Amygdala (tissue), 56 donors: ENCODE data around the gene APOBEC3B.
"Not testable (repeated sequence)": the region's sequence is repeated elsewhere in the genome, so short reads cannot be mapped to it uniquely, and the experiment has no call there.

ENCODE experiments used
- DNase-seq, 56 donors: peaks; one replicate each; lab custom pipeline; 2025; lab: John Stamatoyannopoulos, UW

The APOBEC3B gene

GRCh38 chr22:38987171-38987895, 5.2 kb downstream of the APOBEC3B start:
- no peak for DNase-seq

GRCh38 chr22:38989466-38989865, 7.3 kb downstream of the APOBEC3B start:
- DNase-seq = no peak

GRCh38 chr22:38992871-38993371, 10.8 kb downstream of the APOBEC3B start:
- DNase-seq = not testable (repeated sequence)

DNA sequence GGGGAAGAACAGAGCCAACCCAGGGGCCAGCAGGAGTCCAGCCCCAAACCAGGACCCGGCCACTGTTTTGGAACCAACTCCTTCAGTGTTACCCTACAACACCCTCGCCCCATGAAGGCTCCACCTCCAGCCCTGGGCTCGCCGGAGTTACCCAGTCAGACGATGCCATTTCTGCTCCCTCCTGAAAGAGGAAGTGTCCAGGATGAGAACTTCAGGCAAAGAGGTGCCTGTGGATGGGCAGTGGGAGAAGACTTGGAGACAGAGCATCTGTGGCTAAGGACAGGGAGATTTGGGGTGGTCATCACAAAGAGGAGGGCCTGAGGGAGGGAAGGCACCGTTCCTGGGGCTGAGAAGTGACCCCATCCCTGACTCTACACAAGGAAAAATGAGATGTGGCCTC, 14.0 kb downstream of the APOBEC3B start:
- no peak for DNase-seq

GRCh38 chr22:38997518-38997917, 15.4 kb downstream of the APOBEC3B start:
- DNase-seq = no peak

- DNase-seq = peak in 37 of 56 donors; percentile 2 to 74 (median 21)
Observed at GRCh38 chr22:39003165-39003638, 21.1 kb downstream of the APOBEC3B start.

- no peak for DNase-seq
Observed at GRCh38 chr22:39007177-39007576, 25.0 kb downstream of the APOBEC3B start.

GRCh38 chr22:39008271-39008850, 26.2 kb downstream of the APOBEC3B start:
- DNase-seq = not testable (repeated sequence)

DNA sequence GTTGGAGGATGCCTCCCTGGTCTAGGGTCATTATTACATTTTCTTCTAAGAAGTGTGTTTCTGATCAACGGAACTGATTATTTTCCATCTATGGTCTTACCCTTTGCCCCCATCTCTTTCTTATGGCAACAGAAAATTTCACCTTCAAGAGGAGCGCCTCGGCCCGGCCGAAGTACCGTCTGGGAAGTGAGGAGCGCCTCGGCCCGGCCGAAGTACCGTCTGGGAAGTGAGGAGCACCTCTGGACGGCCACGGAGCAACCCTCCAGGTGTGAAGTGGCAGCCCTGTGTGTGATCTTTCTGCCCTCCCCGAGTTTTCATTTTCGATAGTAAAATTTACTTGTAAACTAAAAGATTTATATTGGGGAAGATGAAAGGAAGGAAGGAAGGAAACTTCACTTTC, 28.8 kb downstream of the APOBEC3B start:
- no peak for DNase-seq

GRCh38 chr22:39012533-39013511, 30.7 kb downstream of the APOBEC3B start:
- DNase-seq = no peak

DNA sequence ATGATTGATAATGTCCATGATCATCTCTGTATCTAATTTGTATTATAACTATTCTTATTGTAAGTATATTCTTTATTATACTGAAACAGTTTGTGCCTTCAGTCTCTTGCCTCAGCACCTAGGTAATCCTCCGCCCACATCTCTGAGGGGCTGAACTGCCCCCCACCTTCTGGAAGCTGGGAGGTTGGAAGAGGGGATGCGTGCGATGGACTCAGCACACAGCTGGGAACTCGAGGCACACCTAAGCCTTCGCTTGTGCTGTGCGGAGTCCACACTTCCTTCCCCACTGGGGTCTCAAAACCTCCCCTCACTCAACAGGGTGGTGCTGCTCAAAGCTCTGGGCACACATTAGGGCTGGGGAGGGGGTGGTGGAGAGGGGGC, 31.4 kb downstream of the APOBEC3B start:
- DNase-seq = not testable (repeated sequence)

DNA sequence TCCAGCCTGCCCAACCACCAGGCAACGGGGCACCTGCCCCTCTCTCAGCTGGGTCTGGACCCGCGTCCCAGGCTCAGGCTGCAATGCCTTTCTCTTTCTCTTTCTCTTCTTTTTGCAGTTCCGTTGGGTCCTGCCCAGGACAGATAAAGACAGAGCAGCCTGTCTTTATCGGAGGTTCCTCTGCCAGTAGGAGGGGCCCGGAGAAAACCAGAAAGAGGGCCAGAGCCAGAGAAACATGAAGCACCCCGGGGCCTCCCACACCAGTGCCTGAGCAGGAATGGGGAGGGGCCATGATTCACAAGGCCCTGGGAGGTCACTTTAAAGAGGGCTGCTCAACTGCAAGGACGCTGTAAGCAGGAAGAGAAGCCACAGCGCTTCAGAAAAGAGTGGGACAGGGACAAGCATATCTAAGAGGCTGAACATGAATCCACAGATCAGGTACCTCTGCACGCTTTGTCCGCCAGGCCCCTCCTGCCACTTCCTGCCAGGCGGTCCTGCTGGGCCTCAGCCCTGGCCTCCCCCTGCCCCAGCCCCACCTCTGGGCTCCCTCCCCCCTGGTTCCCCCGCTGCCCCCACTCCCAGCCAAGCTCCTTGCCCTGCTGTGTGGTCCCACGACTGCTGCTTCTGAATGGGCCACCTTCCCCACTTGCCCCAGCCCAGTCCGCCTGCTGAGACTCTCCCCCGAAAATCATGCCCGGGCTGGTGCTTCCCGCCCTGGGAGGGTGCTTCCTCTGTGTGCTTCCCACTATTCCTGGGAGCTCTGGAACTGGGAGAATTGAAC, 32.0 kb downstream of the APOBEC3B start, which contains the start of gene APOBEC3C:
TSS of gene APOBEC3C (plus strand) at position 316 of the 781 bp plus-strand sequence. CDS start at position 422, 106 bp downstream.
- peak in 32 of 56 donors; percentile 3 to 50 (median 16) for DNase-seq

GRCh38 chr22:39014723-39015121, 32.6 kb downstream of the APOBEC3B start:
- not testable (repeated sequence) for DNase-seq

GRCh38 chr22:39016592-39016991, 34.4 kb downstream of the APOBEC3B start:
- DNase-seq = no peak

DNA sequence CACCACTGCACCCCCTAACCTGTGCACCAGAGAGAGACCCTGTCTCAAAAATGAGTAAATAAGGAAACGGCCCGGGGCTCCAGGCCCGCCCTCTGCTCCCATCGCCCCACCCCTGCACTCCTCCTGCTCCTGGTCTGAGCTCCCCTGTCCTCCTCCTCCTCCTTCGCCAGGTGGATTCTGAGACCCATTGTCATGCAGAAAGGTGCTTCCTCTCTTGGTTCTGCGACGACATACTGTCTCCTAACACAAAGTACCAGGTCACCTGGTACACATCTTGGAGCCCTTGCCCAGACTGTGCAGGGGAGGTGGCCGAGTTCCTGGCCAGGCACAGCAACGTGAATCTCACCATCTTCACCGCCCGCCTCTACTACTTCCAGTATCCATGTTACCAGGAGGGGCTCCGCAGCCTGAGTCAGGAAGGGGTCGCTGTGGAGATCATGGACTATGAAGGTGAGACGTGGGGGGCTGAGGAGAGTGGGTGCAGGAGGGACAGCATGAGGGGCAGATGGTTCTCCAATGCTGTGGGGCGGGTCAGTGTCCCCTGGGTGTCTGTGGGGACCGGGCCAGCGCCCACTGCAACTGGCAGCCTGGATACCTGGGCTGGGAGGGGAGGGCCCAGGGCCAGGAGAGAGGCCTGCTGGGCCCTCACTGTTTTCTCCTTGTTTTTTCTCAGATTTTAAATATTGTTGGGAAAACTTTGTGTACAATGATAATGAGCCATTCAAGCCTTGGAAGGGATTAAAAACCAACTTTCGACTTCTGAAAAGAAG, 35.6 kb downstream of the APOBEC3B start:
- DNase-seq = no peak

- DNase-seq = not testable (repeated sequence)
Observed at GRCh38 chr22:39020021-39020651, 38.0 kb downstream of the APOBEC3B start.

GRCh38 chr22:39021552-39022250, 39.6 kb downstream of the APOBEC3B start:
- no peak for DNase-seq
